Osteocyte (in vitro differentiated cells): Measurements from ENCODE around the gene ZBTB40. TPM values are rescaled to one million over a fixed set of nuclear protein-coding genes. Genes with fewer than 3 reads are reported as not detected.

ENCODE experiments used
- DNase-seq: peaks from one replicate; pipeline ENCODE4 v3.0.0; 2021; ENCODE audit warnings: mixed read lengths; ENCODE audit not compliant: unreplicated experiment; ENCODE audit errors: extremely low spot score
- H3K27ac Mint-ChIP-seq: one replicate; pipeline ENCODE4 v1.8.0; 2021; ENCODE audit warnings: mild to moderate bottlenecking, mixed read lengths; ENCODE audit not compliant: unreplicated experiment
- H3K27me3 Mint-ChIP-seq: one replicate; pipeline ENCODE4 v1.8.0; 2021; ENCODE audit warnings: mixed read lengths; ENCODE audit not compliant: unreplicated experiment
- H3K36me3 Mint-ChIP-seq: one replicate; pipeline ENCODE4 v1.8.0; 2021; ENCODE audit warnings: mixed read lengths; ENCODE audit not compliant: unreplicated experiment
- H3K4me1 Mint-ChIP-seq: one replicate; pipeline ENCODE4 v1.8.0; 2021; ENCODE audit warnings: mixed read lengths; ENCODE audit not compliant: unreplicated experiment
- H3K4me3 Mint-ChIP-seq: one replicate; pipeline ENCODE4 v1.8.0; 2021; ENCODE audit warnings: mild to moderate bottlenecking, moderate library complexity, mixed read lengths; ENCODE audit not compliant: unreplicated experiment
- H3K9me3 Mint-ChIP-seq: one replicate; pipeline ENCODE4 v1.8.0; 2021; ENCODE audit warnings: mixed read lengths; ENCODE audit not compliant: unreplicated experiment
- CTCF ChIP-seq: fragments of 200-600 bp; sonication (generic); IDR thresholded peaks from 2 replicates; pipeline ENCODE4 v1.5.0; 2021; ENCODE audit warnings: antibody characterized with exemption, mild to moderate bottlenecking, moderate library complexity
- total RNA-seq: library from RNA; stranded (reverse); gene quantifications from 2 replicates; pipeline ENCODE4 v1.2.1, GENCODE V29; 2021

ZBTB40 gene
- total RNA-seq, 1 donor from 2014 or later: 23.6 TPM

- H3K27me3 Mint-ChIP-seq: no peaks in the 10 kb centered on the region
- peak overlapping the region; percentile 98 for H3K27ac Mint-ChIP-seq
- no peaks in the 10 kb centered on the region for H3K36me3 Mint-ChIP-seq
- no peak for DNase-seq
- no peak for TF ChIP-seq CTCF
- peaks cover 73% of the 10 kb centered on the region for H3K4me1 Mint-ChIP-seq
- H3K9me3 Mint-ChIP-seq: no peaks in the 10 kb centered on the region
- H3K4me3 Mint-ChIP-seq: peak overlapping the region; percentile 46
These were observed 1.2 kb upstream of the ZBTB40 start for GRCh38 chr1:22450351-22451021.

GRCh38 chr1:22452481-22452957 lies 868 bp downstream of the ZBTB40 start:
- peak overlapping the region; percentile 79 for H3K4me3 Mint-ChIP-seq
- H3K9me3 Mint-ChIP-seq: no peaks in the 10 kb centered on the region
- DNase-seq: no peak
- peak overlapping the region; percentile 98 for H3K27ac Mint-ChIP-seq
- H3K36me3 Mint-ChIP-seq: no peaks in the 10 kb centered on the region
- no peaks in the 10 kb centered on the region for H3K27me3 Mint-ChIP-seq
- peak; percentile 9 for TF ChIP-seq CTCF
- H3K4me1 Mint-ChIP-seq: peaks cover 69% of the 10 kb centered on the region

- Mint-ChIP-seq H3K4me1 (peaks cover 66% of the 10 kb centered on the region), H3K36me3 (no peaks in the 10 kb centered on the region), H3K27ac (peak overlapping the region; percentile 98), H3K4me3 (peak overlapping the region; percentile 79), H3K27me3 (no peaks in the 10 kb centered on the region), H3K9me3 (no peaks in the 10 kb centered on the region)
- no peak for TF ChIP-seq CTCF
- DNase-seq: no peak
These were observed 1.5 kb downstream of the ZBTB40 start for GRCh38 chr1:22453181-22453580.

GRCh38 chr1:22454476-22455056 lies 2.9 kb downstream of the ZBTB40 start:
- no peaks in the 10 kb centered on the region for H3K9me3 Mint-ChIP-seq
- H3K36me3 Mint-ChIP-seq: no peaks in the 10 kb centered on the region
- H3K4me3 Mint-ChIP-seq: no peak overlapping the region
- TF ChIP-seq CTCF: no peak
- H3K27ac Mint-ChIP-seq: peak overlapping the region; percentile 11
- H3K27me3 Mint-ChIP-seq: no peaks in the 10 kb centered on the region
- H3K4me1 Mint-ChIP-seq: peaks cover 56% of the 10 kb centered on the region
- no peak for DNase-seq

- Mint-ChIP-seq H3K27me3 (no peaks in the 10 kb centered on the region), H3K9me3 (no peaks in the 10 kb centered on the region), H3K36me3 (peaks cover 3% of the 10 kb centered on the region), H3K4me1 (peaks cover 45% of the 10 kb centered on the region), H3K27ac (no peak overlapping the region), H3K4me3 (no peak overlapping the region)
- DNase-seq: no peak
- TF ChIP-seq CTCF: no peak
These were observed 5.7 kb downstream of the ZBTB40 start for GRCh38 chr1:22457345-22457744.
